PC-3 (cell line): ENCODE results near the gene ACOT6.
"Not testable (repeated sequence)": the region's sequence is repeated elsewhere in the genome, so short reads cannot be mapped to it uniquely, and the experiment has no call there.

Experiments
- EZH2 ChIP-seq: fragments of 300-600 bp; sonication (generic); IDR thresholded peaks from one replicate; pipeline ENCODE4 v1.6.1; 2017; ENCODE audit warnings: antibody characterized with exemption, mild to moderate bottlenecking, low read length; ENCODE audit not compliant: unreplicated experiment
- EZH2phosphoT487 ChIP-seq: fragments of 300-600 bp; sonication (generic); IDR thresholded peaks from 2 replicates; pipeline ENCODE4 v1.6.1; 2018; ENCODE audit warnings: mild to moderate bottlenecking, antibody characterized with exemption, low read length, borderline replicate concordance
- TF ChIP-seq, protein P1 (sequence below): fragments of 300-600 bp; sonication (generic); conservative IDR thresholded peaks from 2 replicates; pipeline ENCODE4 v1.5.1; 2017; ENCODE audit warnings: antibody characterized with exemption, low read depth, mild to moderate bottlenecking, low read length

DNA sequence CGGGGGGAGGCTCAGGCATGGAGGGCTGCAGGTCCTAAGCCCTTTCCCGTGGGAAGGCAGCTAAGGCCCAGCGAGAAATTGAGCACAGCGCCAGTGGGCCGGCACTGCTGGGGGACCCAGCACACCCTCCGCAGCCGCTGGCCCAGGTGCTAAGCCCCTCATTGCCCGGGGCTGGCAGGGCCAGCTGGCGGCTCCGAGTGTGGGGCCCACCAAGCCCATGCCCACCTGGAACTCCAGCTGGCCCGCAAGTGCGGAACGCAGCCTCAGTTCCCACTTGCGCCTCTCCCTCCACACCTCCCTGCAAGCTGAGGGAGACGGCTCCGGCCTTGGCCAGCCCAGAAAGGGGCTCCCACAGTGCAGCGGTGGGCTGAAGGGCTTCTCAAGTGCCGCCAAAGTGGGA lies 45.9 kb upstream of the ACOT6 start:
- TF ChIP-seq, protein P1, sequence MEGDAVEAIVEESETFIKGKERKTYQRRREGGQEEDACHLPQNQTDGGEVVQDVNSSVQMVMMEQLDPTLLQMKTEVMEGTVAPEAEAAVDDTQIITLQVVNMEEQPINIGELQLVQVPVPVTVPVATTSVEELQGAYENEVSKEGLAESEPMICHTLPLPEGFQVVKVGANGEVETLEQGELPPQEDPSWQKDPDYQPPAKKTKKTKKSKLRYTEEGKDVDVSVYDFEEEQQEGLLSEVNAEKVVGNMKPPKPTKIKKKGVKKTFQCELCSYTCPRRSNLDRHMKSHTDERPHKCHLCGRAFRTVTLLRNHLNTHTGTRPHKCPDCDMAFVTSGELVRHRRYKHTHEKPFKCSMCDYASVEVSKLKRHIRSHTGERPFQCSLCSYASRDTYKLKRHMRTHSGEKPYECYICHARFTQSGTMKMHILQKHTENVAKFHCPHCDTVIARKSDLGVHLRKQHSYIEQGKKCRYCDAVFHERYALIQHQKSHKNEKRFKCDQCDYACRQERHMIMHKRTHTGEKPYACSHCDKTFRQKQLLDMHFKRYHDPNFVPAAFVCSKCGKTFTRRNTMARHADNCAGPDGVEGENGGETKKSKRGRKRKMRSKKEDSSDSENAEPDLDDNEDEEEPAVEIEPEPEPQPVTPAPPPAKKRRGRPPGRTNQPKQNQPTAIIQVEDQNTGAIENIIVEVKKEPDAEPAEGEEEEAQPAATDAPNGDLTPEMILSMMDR = not testable (repeated sequence)
- TF ChIP-seq EZH2, EZH2phosphoT487: not testable (repeated sequence)
